Stimulated activated CD8-positive, alpha-beta memory T cell treated with anti-CD3 and anti-CD28 coated beads, Interleukin-2, amount 100 ng/mL, for 48 hours (primary cell): ENCODE data around the gene KLF17.
"Not testable (repeated sequence)": the region's sequence is repeated elsewhere in the genome, so short reads cannot be mapped to it uniquely, and the experiment has no call there.

ENCODE experiments used
- DNase-seq, 2 donors: peaks; one replicate each; pipeline ENCODE4 v3.0.0-alpha.2; 2020; ENCODE audit warnings: low read depth in 2 of 2

KLF17 gene

GRCh38 chr1:44108971-44109370 lies 9.7 kb upstream of the KLF17 start:
- DNase-seq, result no peak

GRCh38 chr1:44110916-44111315 lies 7.7 kb upstream of the KLF17 start:
- DNase-seq, result no peak

GRCh38 chr1:44111861-44112260 lies 6.8 kb upstream of the KLF17 start:
- DNase-seq, result no peak

- no peak for DNase-seq
Observed at GRCh38 chr1:44112486-44112885, 6.1 kb upstream of the KLF17 start.

GRCh38 chr1:44113095-44113609 lies 5.5 kb upstream of the KLF17 start:
- DNase-seq, result no peak

- DNase-seq, result no peak
Observed at GRCh38 chr1:44114098-44114497, 4.5 kb upstream of the KLF17 start.

- not testable (repeated sequence) for DNase-seq
Observed at GRCh38 chr1:44117272-44117671, 1.3 kb upstream of the KLF17 start.

- DNase-seq, result no peak
Observed at GRCh38 chr1:44119525-44119924, 904 bp downstream of the KLF17 start.

- DNase-seq, result no peak
Observed at GRCh38 chr1:44120398-44120949, 1.9 kb downstream of the KLF17 start.

- DNase-seq, result no peak
Observed at GRCh38 chr1:44129616-44130500, 11.2 kb downstream of the KLF17 start.

- DNase-seq, result no peak
Observed at GRCh38 chr1:44131411-44131810, 12.8 kb downstream of the KLF17 start.

- DNase-seq, result no peak
Observed at GRCh38 chr1:44134071-44134920, 15.7 kb downstream of the KLF17 start.

- no peak for DNase-seq
Observed at GRCh38 chr1:44135886-44136285, 17.3 kb downstream of the KLF17 start.

GRCh38 chr1:44138239-44138638 lies 19.6 kb downstream of the KLF17 start:
- DNase-seq, result no peak

- DNase-seq, result not testable (repeated sequence)
Observed at GRCh38 chr1:44139565-44139964, 20.9 kb downstream of the KLF17 start.

GRCh38 chr1:44141531-44141930 lies 22.9 kb downstream of the KLF17 start, which contains the start of gene KLF18:
TSS of gene KLF18 (minus strand) at chr1:44141631. CDS start at chr1:44141631, 0 bp downstream.
- DNase-seq, result no peak

- no peak for DNase-seq
Observed at GRCh38 chr1:44144962-44145756, 26.5 kb downstream of the KLF17 start.

GRCh38 chr1:44146536-44147361 lies 28.1 kb downstream of the KLF17 start:
- DNase-seq, result no peak

GRCh38 chr1:44147582-44147981 lies 29.0 kb downstream of the KLF17 start:
- no peak for DNase-seq

- no peak for DNase-seq
Observed at GRCh38 chr1:44151332-44151731, 32.7 kb downstream of the KLF17 start.
